Activated T-cell treated with anti-CD3 and anti-CD28 coated beads, Interleukin-2, amount 50 U/mL, for 72 hours (primary cell): ENCODE data around the gene CAMSAP1. TPM values are rescaled to one million over a fixed set of nuclear protein-coding genes. Genes with fewer than 3 reads are reported as not detected.

Source experiments
- ATAC-seq, 2 donors: fragments of 150-1000 bp; cut with Tn5 transposase; replicated peaks in 1 of 2; 2 replicates each; pipeline ENCODE4 v1.10.0; 2021; ENCODE audit warnings: moderate library complexity in 2 of 2, mild to moderate bottlenecking in 1 of 2
- DNase-seq, 2 donors: peaks; one replicate each; pipeline ENCODE4 v3.0.0; 2021 to 2022; ENCODE audit warnings: mixed read lengths in 1 of 2
- H3K27ac Mint-ChIP-seq: one replicate; pipeline ENCODE4 v1.8.0; 2022; ENCODE audit warnings: mild to moderate bottlenecking, moderate library complexity, mixed read lengths
- H3K27me3 Mint-ChIP-seq: one replicate; pipeline ENCODE4 v1.8.0; 2022; ENCODE audit warnings: low read depth, mixed read lengths
- H3K36me3 Mint-ChIP-seq, 2 donors: one replicate each; pipeline ENCODE4 v1.8.0; 2022; ENCODE audit warnings: mixed read lengths in 2 of 2, mild to moderate bottlenecking in 1 of 2; ENCODE audit not compliant: insufficient read depth in 2 of 2
- H3K4me1 Mint-ChIP-seq: one replicate; pipeline ENCODE4 v1.8.0; 2022; ENCODE audit warnings: low read depth, mixed read lengths
- H3K4me3 Mint-ChIP-seq, 2 donors: one replicate each; pipeline ENCODE4 v1.8.0; 2022; ENCODE audit warnings: mild to moderate bottlenecking in 2 of 2, mixed read lengths in 2 of 2, moderate library complexity in 2 of 2
- H3K9me3 Mint-ChIP-seq, 2 donors: one replicate each; pipeline ENCODE4 v1.8.0; 2022; ENCODE audit warnings: mixed read lengths in 2 of 2
- total RNA-seq, 2 donors: library from RNA; stranded (reverse); gene quantifications; one replicate each; pipeline ENCODE4 v1.2.3, GENCODE V29; 2022

The CAMSAP1 gene
- total RNA-seq, 2 donors from 2014 or later = 42.2 to 53.4 TPM

GRCh38 chr9:135805422-135806022 lies 101.8 kb downstream of the CAMSAP1 start:
- DNase-seq (no peak), ATAC-seq (no peak)
- H3K4me1 Mint-ChIP-seq = no peaks in the 10 kb centered on the region
- H3K36me3 Mint-ChIP-seq = peaks cover 0 to 6% of the 10 kb centered on the region in 2 donors
- H3K9me3 Mint-ChIP-seq = no peaks in the 10 kb centered on the region
- H3K4me3 Mint-ChIP-seq = no peak overlapping the region
- no peaks in the 10 kb centered on the region for H3K27me3 Mint-ChIP-seq
- no peak overlapping the region for H3K27ac Mint-ChIP-seq

- DNase-seq = no peak
- peaks cover 0 to 1% of the 10 kb centered on the region in 2 donors for H3K36me3 Mint-ChIP-seq
- ATAC-seq = no peak
- H3K4me1 Mint-ChIP-seq = no peaks in the 10 kb centered on the region
- no peak overlapping the region for H3K27ac Mint-ChIP-seq
- no peak overlapping the region for H3K4me3 Mint-ChIP-seq
- H3K9me3 Mint-ChIP-seq = no peaks in the 10 kb centered on the region
- H3K27me3 Mint-ChIP-seq = no peaks in the 10 kb centered on the region
These were observed 102.5 kb downstream of the CAMSAP1 start for GRCh38 chr9:135804581-135805421.

- ATAC-seq (no peak), DNase-seq (no peak)
- no peaks in the 10 kb centered on the region for H3K9me3 Mint-ChIP-seq
- no peak overlapping the region for H3K27ac Mint-ChIP-seq
- no peaks in the 10 kb centered on the region for H3K27me3 Mint-ChIP-seq
- H3K4me3 Mint-ChIP-seq = no peak overlapping the region
- no peaks in the 10 kb centered on the region for H3K4me1 Mint-ChIP-seq
- H3K36me3 Mint-ChIP-seq = no peaks in the 10 kb centered on the region
These were observed 103.9 kb downstream of the CAMSAP1 start for GRCh38 chr9:135803441-135803840.

DNA sequence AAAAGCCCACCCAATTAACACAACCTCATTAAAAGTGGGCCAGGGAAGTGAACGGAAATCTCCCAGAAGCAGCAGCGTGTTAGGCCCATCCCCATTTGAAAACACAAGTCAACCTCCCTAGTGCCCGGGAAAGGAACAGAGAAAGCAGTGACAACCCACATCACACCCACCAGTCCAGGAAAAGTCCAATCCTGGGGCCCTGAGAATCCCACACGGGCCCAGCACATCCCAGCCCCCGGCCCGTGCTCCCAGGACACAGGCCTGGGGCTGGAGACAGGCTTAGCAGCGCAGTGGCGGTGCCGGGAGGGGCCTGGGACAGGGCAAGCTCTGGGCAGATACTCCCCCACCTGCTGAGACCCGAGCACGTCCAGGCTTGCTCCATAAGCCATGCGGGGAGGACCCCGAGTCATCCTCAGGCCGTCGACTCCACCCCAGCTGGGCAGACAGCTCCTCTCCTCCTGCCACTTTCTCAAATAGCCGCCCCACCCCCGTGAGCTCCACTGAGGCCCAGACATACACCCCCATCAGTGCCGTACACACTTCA lies 104.4 kb downstream of the CAMSAP1 start:
- no peak overlapping the region for H3K27ac Mint-ChIP-seq
- no peaks in the 10 kb centered on the region for H3K27me3 Mint-ChIP-seq
- no peaks in the 10 kb centered on the region for H3K9me3 Mint-ChIP-seq
- no peak overlapping the region for H3K4me3 Mint-ChIP-seq
- H3K36me3 Mint-ChIP-seq = no peaks in the 10 kb centered on the region
- ATAC-seq (no peak), DNase-seq (no peak)
- no peaks in the 10 kb centered on the region for H3K4me1 Mint-ChIP-seq

- H3K27ac Mint-ChIP-seq = no peak overlapping the region
- ATAC-seq (no peak), DNase-seq (no peak)
- H3K27me3 Mint-ChIP-seq = no peaks in the 10 kb centered on the region
- H3K9me3 Mint-ChIP-seq = no peaks in the 10 kb centered on the region
- H3K4me1 Mint-ChIP-seq = no peaks in the 10 kb centered on the region
- H3K36me3 Mint-ChIP-seq = no peaks in the 10 kb centered on the region
- H3K4me3 Mint-ChIP-seq = no peak overlapping the region
These were observed 106.3 kb downstream of the CAMSAP1 start for GRCh38 chr9:135801070-135801469.

DNA sequence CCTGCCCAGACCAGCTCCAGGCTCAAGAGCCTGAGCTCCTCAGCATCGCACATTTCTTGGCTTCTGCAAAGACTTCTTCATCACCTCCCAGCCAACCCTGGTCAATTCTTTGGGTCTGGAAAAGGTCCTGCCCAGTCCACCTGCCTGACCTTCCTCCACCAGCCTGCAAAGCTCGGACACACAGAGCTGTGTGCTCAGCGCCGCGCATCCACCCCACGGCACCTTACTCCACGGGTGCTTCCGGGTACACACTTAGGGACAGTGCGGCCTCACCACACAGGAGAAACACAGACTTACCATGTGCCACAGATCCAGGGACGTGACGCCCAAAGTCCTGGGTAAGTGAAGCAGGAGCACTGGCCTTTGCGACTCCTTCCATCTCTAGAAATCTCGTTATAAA lies 108.1 kb downstream of the CAMSAP1 start:
- Mint-ChIP-seq H3K27me3 (no peaks in the 10 kb centered on the region), H3K36me3 (no peaks in the 10 kb centered on the region), H3K9me3 (no peaks in the 10 kb centered on the region), H3K4me3 (no peak overlapping the region), H3K4me1 (no peaks in the 10 kb centered on the region), H3K27ac (no peak overlapping the region)
- ATAC-seq = no peak
- no peak for DNase-seq

- no peaks in the 10 kb centered on the region for H3K27me3 Mint-ChIP-seq
These were observed 109.1 kb downstream of the CAMSAP1 start for GRCh38 chr9:135798263-135798585.

GRCh38 chr9:135797507-135798262 lies 109.7 kb downstream of the CAMSAP1 start:
- H3K27ac Mint-ChIP-seq = no peak overlapping the region
- peak; percentile 53 to 55 for DNase-seq
- H3K4me1 Mint-ChIP-seq = no peaks in the 10 kb centered on the region
- no peak overlapping the region for H3K4me3 Mint-ChIP-seq
- no peaks in the 10 kb centered on the region for H3K27me3 Mint-ChIP-seq
- no peaks in the 10 kb centered on the region for H3K36me3 Mint-ChIP-seq
- ATAC-seq = peak; percentile 54 to 61
- H3K9me3 Mint-ChIP-seq = no peaks in the 10 kb centered on the region

More at GRCh38 chr9:135798263-135798585, 109.1 kb downstream of the CAMSAP1 start:
- Mint-ChIP-seq H3K27ac (no peak overlapping the region), H3K36me3 (no peaks in the 10 kb centered on the region), H3K9me3 (no peaks in the 10 kb centered on the region), H3K4me1 (no peaks in the 10 kb centered on the region), H3K4me3 (no peak overlapping the region)
- peak in 1 of 2 donors; percentile 7 for ATAC-seq
- no peak for DNase-seq

DNA sequence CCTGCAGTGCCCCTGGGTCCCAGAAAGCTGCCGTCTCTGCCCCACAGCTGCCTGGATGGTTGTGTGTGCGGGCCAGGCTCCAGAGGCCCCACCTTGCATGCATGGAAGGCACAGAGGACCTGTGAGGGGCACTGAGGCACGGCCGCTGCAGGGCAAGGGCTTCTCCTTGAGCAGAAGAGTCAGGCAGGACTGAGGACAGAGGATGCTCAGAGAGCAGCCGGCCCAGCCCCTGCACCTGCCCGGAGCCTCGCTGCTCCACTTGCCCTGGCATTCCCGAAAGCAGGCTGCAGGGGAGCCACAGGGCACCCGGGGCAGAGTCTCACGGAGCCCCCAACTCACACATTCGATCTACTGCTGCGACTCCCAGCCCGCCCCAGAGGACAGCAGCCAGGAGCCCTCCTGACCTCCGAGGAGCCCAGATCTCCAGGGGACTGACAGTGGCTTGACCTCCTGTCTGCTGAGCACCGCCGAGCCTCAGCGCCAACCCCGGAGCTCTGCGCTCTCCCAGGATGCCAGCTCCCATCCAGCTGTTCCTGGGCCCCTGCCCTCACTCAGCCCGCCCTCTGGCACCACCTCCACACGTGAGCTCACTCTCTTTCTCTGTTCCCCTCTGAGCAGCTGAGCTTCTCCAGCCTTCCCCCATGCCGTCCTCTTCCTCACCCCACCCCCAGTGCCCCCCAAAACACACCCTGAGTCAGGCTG lies 110.4 kb downstream of the CAMSAP1 start:
- Mint-ChIP-seq H3K9me3 (no peaks in the 10 kb centered on the region), H3K4me1 (no peaks in the 10 kb centered on the region), H3K27me3 (no peaks in the 10 kb centered on the region), H3K27ac (no peak overlapping the region), H3K4me3 (no peak overlapping the region), H3K36me3 (no peaks in the 10 kb centered on the region)
- ATAC-seq = no peak
- no peak for DNase-seq

DNA sequence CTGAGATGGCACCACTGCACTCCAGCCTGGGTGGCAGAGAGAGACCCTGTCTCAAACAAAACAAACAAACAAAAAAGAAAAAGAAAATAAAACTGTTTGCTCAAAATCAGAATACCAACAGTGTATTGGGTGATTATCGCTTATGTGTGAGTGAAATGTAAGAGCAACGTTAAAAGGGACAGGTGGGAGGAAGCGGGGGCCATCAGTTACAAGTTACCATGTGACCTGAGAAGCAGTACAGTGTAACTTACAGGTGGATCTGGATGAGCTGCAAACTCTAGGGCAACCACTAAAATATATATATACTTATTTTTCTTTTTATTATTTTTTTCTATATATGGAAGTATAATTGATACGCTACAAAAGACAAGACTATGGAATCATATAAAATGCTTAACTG lies 112.0 kb downstream of the CAMSAP1 start:
- H3K4me1 Mint-ChIP-seq = no peaks in the 10 kb centered on the region
- no peak for ATAC-seq
- H3K9me3 Mint-ChIP-seq = no peaks in the 10 kb centered on the region
- H3K27ac Mint-ChIP-seq = no peak overlapping the region
- H3K27me3 Mint-ChIP-seq = no peaks in the 10 kb centered on the region
- no peaks in the 10 kb centered on the region for H3K36me3 Mint-ChIP-seq
- H3K4me3 Mint-ChIP-seq = no peak overlapping the region
- no peak for DNase-seq

DNA sequence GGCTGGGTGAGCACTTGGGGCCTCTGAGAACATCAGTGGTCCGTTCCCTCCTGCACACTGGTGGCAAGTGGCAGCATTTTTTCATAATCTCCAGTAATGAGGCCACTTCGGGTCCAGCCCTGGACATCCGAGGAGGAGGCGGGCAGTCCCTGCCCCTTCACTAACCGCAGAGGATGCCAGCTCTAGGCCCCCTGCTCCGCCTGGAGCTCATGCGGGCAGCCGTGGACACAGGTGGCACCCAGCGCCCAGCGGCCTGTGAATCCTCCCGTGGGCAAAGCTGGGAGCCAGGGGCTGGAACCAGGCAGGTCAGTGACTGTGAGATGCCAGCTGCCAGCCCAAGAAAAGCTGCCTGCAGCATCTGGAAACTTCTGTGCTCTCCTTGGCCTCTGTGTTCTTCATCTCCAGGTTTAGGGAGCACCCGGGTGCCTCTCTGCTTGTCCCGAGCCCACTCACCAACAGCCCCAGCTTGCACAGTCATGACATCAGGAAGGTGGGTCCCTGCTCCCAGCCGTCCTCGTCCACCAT lies 112.9 kb downstream of the CAMSAP1 start:
- Mint-ChIP-seq H3K36me3 (no peaks in the 10 kb centered on the region), H3K4me3 (no peak overlapping the region), H3K4me1 (no peaks in the 10 kb centered on the region), H3K9me3 (no peaks in the 10 kb centered on the region), H3K27ac (no peak overlapping the region), H3K27me3 (no peaks in the 10 kb centered on the region)
- ATAC-seq (no peak), DNase-seq (no peak)

GRCh38 chr9:135794057-135794335 lies 113.3 kb downstream of the CAMSAP1 start:
- DNase-seq = no peak
- ATAC-seq = no peak
- no peak overlapping the region for H3K27ac Mint-ChIP-seq
- no peaks in the 10 kb centered on the region for H3K27me3 Mint-ChIP-seq
- H3K4me1 Mint-ChIP-seq = no peaks in the 10 kb centered on the region
- no peaks in the 10 kb centered on the region for H3K36me3 Mint-ChIP-seq
- no peaks in the 10 kb centered on the region for H3K9me3 Mint-ChIP-seq
- H3K4me3 Mint-ChIP-seq = no peak overlapping the region
